Esophagus squamous epithelium (tissue), 5 donors: Measurements from ENCODE around the gene MYPOP. TPM values are rescaled to one million over a fixed set of nuclear protein-coding genes. Genes with fewer than 3 reads are reported as not detected.
"Not testable (repeated sequence)": the region's sequence is repeated elsewhere in the genome, so short reads cannot be mapped to it uniquely, and the experiment has no call there.

ENCODE experiments used
- DNase-seq: peaks from one replicate; lab custom pipeline; 2025; lab: John Stamatoyannopoulos, UW
- H3K27ac ChIP-seq, 4 donors: fragments of 200-600 bp; sonication (generic); one replicate each; pipeline ENCODE4 v1.5.1; 2016 to 2019; ENCODE audit warnings: mild to moderate bottlenecking in 1 of 4
- H3K27me3 ChIP-seq, 4 donors: fragments of 200-600 bp; sonication (generic); 1 replicate in 3 of 4; 2 replicates in 1 of 4; pipeline versions ENCODE4 v1.5.1 to v1.6.0; 2017 to 2021; ENCODE audit warnings: antibody characterized with exemption in 1 of 4
- H3K36me3 ChIP-seq, 3 donors: fragments of 200-600 bp; sonication (generic); one replicate each; pipeline ENCODE4 v1.5.1; 2016 to 2019
- H3K4me1 ChIP-seq, 3 donors: fragments of 200-600 bp; sonication (generic); one replicate each; pipeline ENCODE4 v1.5.1; 2017 to 2019
- H3K4me3 ChIP-seq, 4 donors: fragments of 200-600 bp; sonication (generic); 1 replicate in 3 of 4; 2 replicates in 1 of 4; pipeline ENCODE4 v1.5.1; 2016 to 2019; ENCODE audit warnings: mild to moderate bottlenecking in 2 of 4, moderate library complexity in 1 of 4
- H3K9me3 ChIP-seq, 3 donors: fragments of 200-600 bp; sonication (generic); one replicate each; pipeline ENCODE4 v1.5.1; 2016 to 2019
- CTCF ChIP-seq, 6 experiments: fragments of 450-650 bp in 4 of 6; fragments of 200-600 bp in 2 of 6; sonication (generic) in 2 of 6; IDR thresholded peaks; one replicate each; pipeline ENCODE4 v1.5.1; 2016 to 2019; ENCODE audit warnings: antibody characterized with exemption in 6 of 6, mild to moderate bottlenecking in 4 of 6, moderate library complexity in 4 of 6
- POLR2A ChIP-seq, 4 donors: fragments of 450-650 bp; IDR thresholded peaks; one replicate each; pipeline ENCODE4 v1.6.1; 2017; ENCODE audit warnings: antibody characterized with exemption in 4 of 4, mild to moderate bottlenecking in 4 of 4, moderate library complexity in 3 of 4
- WGBS, 2 donors: methylation state at CpG; one replicate each; pipeline ENCODE4 v1.1.5; 2018; 5-methylcytosine and 5-hydroxymethylcytosine counted together
- intact Hi-C: fragments of 100-400 bp; cut with DNase I; formaldehyde crosslinking; loops from one replicate; pipeline ENCODE4 v1.15.0; 2022
- total RNA-seq, 4 donors: library from RNA; depleted of rRNA; stranded (reverse); fragments of >200 nt; gene quantifications; one replicate each; pipeline ENCODE4 v1.1.0, GENCODE V29; 2016
- donor health status: DM: yes; HTN: yes; CAD: no.

The MYPOP gene
- total RNA-seq, 4 donors from 2014 or later: 2.3 to 5.7 (median 4.2) TPM

GRCh38 chr19:45872095-45872919 lies 30.1 kb downstream of the MYPOP start:
- 95% methylated on average over 10 of the region's 34 CpGs; no CpG with 5 or more reads in 1 of the 2 donors for WGBS, 2 donors

GRCh38 chr19:45870798-45871197 lies 31.6 kb downstream of the MYPOP start:
- H3K4me1 ChIP-seq: no peaks in the 10 kb centered on the region
- TF ChIP-seq CTCF (IDR thresholded peaks at IDR 0.05): no peak
- no peak overlapping the region for H3K4me3 ChIP-seq
- intact Hi-C loops: no loop called here
- peaks cover 0 to 12% (median 0%) of the 10 kb centered on the region in 4 donors for H3K27me3 ChIP-seq
- H3K9me3 ChIP-seq: no peaks in the 10 kb centered on the region
- whole genome bisulfite sequencing, 2 donors: 70 to 77% methylated on average over 5 of the region's 5 CpGs
- H3K27ac ChIP-seq: no peak overlapping the region
- DNase-seq: no peak
- no peaks in the 10 kb centered on the region for H3K36me3 ChIP-seq

More at GRCh38 chr19:45872095-45872919, 30.1 kb downstream of the MYPOP start:
- peaks cover 0 to 14% (median 8%) of the 10 kb centered on the region in 3 donors for H3K4me1 ChIP-seq
- peaks cover 0 to 13% (median 0%) of the 10 kb centered on the region in 4 donors for H3K27me3 ChIP-seq
- H3K27ac ChIP-seq: no peak overlapping the region
- no peak overlapping the region for H3K4me3 ChIP-seq
- no peak for DNase-seq
- intact Hi-C loops: no loop called here
- H3K36me3 ChIP-seq: no peaks in the 10 kb centered on the region
- no peaks in the 10 kb centered on the region for H3K9me3 ChIP-seq
- TF ChIP-seq CTCF (IDR thresholded peaks at IDR 0.05) (no peak), POLR2A (IDR thresholded peaks at IDR 0.05) (no peak)

- 53 to 64% methylated on average over 2 to 3 of the region's 4 CpGs for WGBS, 2 donors
- intact Hi-C loops, H3K9me3 ChIP-seq, DNase-seq, H3K4me3 ChIP-seq, H3K27ac ChIP-seq, H3K36me3 ChIP-seq: not testable (repeated sequence)
- H3K4me1 ChIP-seq: peaks cover 10 to 16% (median 13%) of the 10 kb centered on the region in 3 donors
- peaks cover 0 to 37% (median 4%) of the 10 kb centered on the region in 4 donors for H3K27me3 ChIP-seq
These were observed 35.2 kb downstream of the MYPOP start for GRCh38 chr19:45867241-45867640.

GRCh38 chr19:45866400-45867176 lies 35.8 kb downstream of the MYPOP start:
- peaks cover 13 to 23% (median 16%) of the 10 kb centered on the region in 3 donors for H3K4me1 ChIP-seq
- H3K36me3 ChIP-seq: no peaks in the 10 kb centered on the region
- no peak for DNase-seq
- H3K4me3 ChIP-seq: no peak overlapping the region
- TF ChIP-seq CTCF (IDR thresholded peaks at IDR 0.05): no peak
- no peaks in the 10 kb centered on the region for H3K9me3 ChIP-seq
- no peak overlapping the region for H3K27ac ChIP-seq
- H3K27me3 ChIP-seq: peaks cover 0 to 37% (median 4%) of the 10 kb centered on the region in 4 donors
- 66 to 100% methylated on average over 2 to 3 of the region's 11 CpGs for WGBS, 2 donors
- intact Hi-C loops: no loop called here

- TF ChIP-seq CTCF (IDR thresholded peaks at IDR 0.05) (no peak), POLR2A (IDR thresholded peaks at IDR 0.05) (no peak)
- Histone ChIP-seq H3K4me3 (no peak overlapping the region), H3K27ac (no peak overlapping the region), H3K27me3 (peaks cover 0 to 37% (median 4%) of the 10 kb centered on the region in 4 donors), H3K36me3 (no peaks in the 10 kb centered on the region), H3K9me3 (no peaks in the 10 kb centered on the region), H3K4me1 (peaks cover 13 to 34% (median 26%) of the 10 kb centered on the region in 3 donors)
- DNase-seq: no peak
- 64 to 73% methylated on average over 8 to 9 of the region's 9 CpGs for WGBS, 2 donors
- intact Hi-C loops: no loop called here
These were observed 37.0 kb downstream of the MYPOP start for GRCh38 chr19:45865269-45865948.
